Fibroblast of skin of abdomen (primary cell): ENCODE measurements around the gene CPXCR1. TPM values are rescaled to one million over a fixed set of nuclear protein-coding genes. Genes with fewer than 3 reads are reported as not detected.
"Not testable (repeated sequence)": the region's sequence is repeated elsewhere in the genome, so short reads cannot be mapped to it uniquely, and the experiment has no call there.

Source experiments
- DNase-seq: peaks from one replicate; pipeline ENCODE4 v3.0.0-alpha.2; 2013
- polyA plus RNA-seq, 2 experiments: library from polyadenylated mRNA; unstranded; fragments of 120-200 nt; gene quantifications; one replicate each; pipeline ENCODE4 v1.2.1, GENCODE V29; 2013; ENCODE audit not compliant: insufficient read length in 2 of 2

Gene CPXCR1
- not detected for polyA plus RNA-seq (2013, experiment 1 of 2; ENCODE audit: insufficient read length)
- not detected for polyA plus RNA-seq (2013, experiment 2 of 2; ENCODE audit: insufficient read length)

- DNase-seq = no peak
Observed at GRCh38 chrX:88746925-88747324, at the start of gene CPXCR1. Gene CPXCR1 (plus strand): TSS chrX:88747225. CDS start chrX:88753415, 6,190 bp downstream.

DNA sequence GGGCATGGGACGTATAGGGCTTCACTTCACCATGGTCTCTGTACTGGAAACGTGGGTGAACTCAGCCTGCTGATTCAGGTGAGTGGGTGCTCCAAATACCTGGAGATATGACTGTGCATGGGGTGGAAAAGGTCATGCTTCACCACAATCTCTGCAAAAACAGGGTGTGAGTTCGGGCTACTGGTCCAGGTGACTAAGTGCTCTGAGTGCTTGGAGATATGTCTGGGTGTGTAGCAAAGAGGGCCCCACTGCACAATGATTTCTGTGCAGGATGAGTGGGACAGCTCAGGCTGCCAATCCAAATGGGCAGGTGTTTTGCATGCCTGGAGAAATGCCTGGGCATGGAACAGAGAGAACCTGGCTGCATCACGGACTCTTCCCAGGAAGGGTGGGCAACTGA, 11.2 kb upstream of the CPXCR1 start:
- DNase-seq = no peak

DNA sequence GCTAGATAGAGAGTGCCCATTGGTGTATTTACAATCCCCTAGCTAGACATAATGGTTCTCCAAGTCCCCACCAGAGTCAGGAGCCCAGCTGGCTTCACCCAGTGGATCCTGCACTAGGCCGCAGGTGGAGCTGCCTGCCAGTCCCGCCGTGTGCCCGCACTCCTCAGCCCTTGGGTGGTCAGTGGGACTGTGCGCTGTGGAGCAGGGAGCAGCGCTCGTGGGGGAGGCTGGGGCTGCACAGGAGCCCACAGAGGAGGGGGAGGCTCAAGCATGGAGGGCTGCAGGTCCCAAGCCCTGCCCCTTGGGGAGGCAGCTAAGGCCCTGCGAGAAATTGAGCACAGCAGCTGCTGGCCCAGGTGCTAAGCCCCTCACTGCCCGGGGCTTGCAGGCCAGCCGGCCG, 810 bp upstream of the CPXCR1 start:
- not testable (repeated sequence) for DNase-seq

GRCh38 chrX:88752339-88752738, 5.3 kb downstream of the CPXCR1 start:
- not testable (repeated sequence) for DNase-seq

DNA sequence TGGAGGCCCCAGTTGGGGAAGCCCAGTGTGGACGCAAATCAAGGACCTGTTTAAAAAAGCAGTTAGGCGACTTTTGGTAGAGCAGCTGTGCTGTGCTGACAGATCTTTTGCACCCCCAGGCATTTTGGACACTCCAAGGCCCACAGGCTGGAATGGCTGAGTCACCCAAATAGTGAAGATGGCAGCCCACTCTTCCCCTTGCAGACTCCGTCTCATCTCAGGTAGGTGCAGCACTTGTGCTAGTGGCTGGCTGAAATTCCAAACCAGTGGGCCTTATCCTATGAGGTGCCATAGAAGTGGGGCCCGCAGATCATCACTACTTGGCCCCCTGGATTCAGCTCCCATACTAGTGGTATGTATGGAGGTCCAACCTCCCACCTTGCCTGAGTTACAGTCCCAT, 42.8 kb downstream of the CPXCR1 start:
- no peak for DNase-seq
